ENCODE data around the gene PDZK1IP1. TPM values are rescaled to one million over a fixed set of nuclear protein-coding genes. Genes with fewer than 3 reads are reported as not detected.
A peak's percentile ranks its signal among the peaks of the same experiment; 100 is the strongest.
"Not testable (repeated sequence)": the region's sequence is repeated elsewhere in the genome, so short reads cannot be mapped to it uniquely, and the experiment has no call there.

PDZK1IP1 gene
- polyA plus RNA-seq, 4 donors = 39.5 to 60.3 (median 49.0) TPM

DNA sequence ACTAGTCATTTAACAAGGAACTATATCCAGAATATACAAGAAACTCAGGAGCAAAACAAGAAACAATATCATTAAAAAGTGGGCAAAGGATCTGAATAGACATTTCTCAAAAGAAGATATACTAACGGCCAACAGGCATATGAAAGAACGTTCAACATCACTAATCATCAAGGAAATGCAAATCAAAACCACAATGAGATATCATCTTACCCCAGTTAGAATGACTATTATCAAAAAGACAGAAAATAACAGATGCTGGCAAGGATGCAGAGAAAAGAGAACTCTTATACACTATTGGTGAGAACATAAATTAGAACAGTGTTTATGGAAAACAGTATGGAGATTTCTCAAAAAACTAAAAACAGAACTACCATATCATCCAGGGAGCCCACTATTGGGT is 13.7 kb upstream of the PDZK1IP1 start:
- not testable (repeated sequence) for DNase-seq (ENCODE audit: low read depth in 4 of 4, low spot score in 3 of 4)

DNA sequence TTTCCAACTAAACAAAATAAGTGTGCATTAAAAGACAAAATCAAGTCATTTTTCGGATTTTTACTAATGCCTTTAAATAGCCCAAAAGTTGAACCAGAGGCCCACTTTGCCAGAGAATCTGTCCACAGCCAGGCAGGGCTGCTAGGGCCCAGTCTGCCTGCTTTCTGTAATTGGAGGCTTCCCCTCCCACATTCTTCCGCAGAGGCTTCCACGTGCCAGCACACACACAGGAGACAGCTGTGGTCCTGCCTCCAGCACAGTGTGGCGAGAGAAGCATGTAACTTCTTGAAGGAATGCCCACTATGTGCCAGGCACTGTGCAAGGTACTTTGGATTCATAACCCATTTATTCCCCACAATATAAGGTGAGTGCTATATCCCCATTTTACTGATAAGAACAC is 11.3 kb upstream of the PDZK1IP1 start:
- DNase-seq (ENCODE audit: low read depth in 4 of 4, low spot score in 3 of 4) = no peak

DNA sequence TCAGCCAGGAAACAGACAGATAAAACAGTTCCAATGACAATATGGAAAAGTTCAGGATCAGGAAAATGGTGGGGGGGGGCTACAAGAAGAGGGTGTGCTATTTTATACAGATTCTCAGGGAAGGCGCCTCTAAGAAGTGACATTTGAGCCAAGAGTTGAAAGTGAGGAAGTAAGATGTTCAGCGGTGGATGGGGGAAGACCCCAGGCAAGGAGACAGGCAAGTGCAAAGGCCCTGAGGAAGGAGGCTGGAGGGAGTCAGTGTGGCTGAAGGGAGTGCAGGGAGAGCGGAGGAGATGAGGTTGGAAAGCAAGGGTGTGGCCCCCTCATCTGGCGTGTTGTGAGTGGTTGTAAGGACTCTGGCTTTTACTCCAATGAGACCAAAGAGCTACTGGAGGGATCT is 8.4 kb upstream of the PDZK1IP1 start:
- no peak for DNase-seq (ENCODE audit: low read depth in 4 of 4, low spot score in 3 of 4)

DNA sequence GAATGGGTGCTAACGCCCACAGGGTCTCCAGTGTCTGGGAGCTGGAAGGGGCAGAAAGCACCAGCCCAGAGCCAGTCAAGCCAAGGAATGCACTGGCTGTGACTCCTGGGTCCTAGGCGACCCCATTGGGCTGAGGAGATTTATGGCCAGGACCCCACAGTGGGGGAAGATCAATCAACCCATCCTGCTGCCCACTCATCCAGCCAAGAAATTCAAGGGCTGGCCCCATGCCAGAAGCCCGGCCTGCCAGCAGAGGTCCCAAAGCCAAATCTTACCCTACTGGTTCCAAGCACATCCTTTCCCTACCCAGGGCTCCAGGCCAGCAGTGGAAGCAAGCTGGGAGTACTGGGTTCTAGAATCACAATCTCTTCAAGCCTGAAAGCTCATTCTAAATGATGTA is 6.8 kb upstream of the PDZK1IP1 start:
- DNase-seq (ENCODE audit: low read depth in 4 of 4, low spot score in 3 of 4) = no peak

DNA sequence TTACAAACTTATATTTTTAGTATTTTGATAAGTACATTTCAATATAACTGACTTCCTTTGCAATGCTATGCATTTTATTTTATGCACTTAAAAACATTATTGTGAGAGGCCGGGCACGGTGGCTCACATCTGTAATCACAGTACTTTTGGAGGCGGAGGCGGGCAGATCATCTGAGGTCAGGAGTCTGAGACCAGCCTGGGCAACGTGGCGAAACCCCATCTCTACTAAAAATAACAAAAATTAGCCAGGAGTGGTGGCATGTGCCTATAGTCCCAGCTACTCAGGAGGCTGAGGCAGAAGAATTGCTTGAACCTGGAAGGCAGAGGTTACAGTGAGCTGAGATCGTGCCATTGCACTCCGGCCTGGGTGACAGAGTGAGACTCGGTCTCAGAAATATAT is 6.1 kb upstream of the PDZK1IP1 start:
- not testable (repeated sequence) for DNase-seq (ENCODE audit: low read depth in 4 of 4, low spot score in 3 of 4)

DNA sequence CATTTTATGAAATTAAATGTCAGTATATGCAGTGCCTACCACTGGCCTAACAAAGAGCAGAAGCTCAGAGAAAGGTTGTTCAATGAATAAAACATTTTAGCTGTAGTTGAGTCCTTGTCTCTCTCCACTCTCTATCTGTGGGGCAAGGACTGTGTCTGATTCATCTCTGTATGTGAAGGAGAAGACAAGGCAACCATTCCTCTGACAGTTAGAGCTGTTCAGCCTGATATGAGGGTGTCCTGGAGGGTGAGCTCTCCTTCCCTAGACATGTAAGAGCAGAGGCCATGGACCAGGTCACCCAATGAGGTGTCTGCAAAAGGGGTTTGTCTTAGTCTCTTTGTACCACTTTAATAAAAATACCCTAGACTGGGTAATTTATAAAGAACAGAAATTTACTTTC is 4.5 kb upstream of the PDZK1IP1 start:
- DNase-seq (ENCODE audit: low read depth in 4 of 4, low spot score in 3 of 4) = no peak

DNA sequence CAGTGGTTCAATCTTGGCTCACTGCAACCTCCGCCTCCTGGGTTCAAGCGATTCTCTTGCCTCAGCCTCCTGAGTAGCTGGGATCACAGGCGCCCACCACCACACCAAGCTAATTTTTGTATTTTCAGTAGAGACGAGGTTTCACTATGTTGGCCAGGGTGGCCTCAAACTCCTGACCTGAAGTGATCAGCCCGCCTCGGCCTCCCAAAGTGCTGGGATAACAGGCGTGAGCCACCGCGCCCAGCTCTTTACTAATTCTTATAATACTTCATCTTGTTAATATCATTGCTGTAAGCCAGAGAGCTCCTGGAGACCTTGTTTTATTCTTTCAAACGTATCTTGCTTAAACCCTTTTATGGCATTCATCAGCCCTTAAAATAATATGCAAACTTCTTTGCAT is 3.7 kb upstream of the PDZK1IP1 start:
- not testable (repeated sequence) for DNase-seq (ENCODE audit: low read depth in 4 of 4, low spot score in 3 of 4)

DNA sequence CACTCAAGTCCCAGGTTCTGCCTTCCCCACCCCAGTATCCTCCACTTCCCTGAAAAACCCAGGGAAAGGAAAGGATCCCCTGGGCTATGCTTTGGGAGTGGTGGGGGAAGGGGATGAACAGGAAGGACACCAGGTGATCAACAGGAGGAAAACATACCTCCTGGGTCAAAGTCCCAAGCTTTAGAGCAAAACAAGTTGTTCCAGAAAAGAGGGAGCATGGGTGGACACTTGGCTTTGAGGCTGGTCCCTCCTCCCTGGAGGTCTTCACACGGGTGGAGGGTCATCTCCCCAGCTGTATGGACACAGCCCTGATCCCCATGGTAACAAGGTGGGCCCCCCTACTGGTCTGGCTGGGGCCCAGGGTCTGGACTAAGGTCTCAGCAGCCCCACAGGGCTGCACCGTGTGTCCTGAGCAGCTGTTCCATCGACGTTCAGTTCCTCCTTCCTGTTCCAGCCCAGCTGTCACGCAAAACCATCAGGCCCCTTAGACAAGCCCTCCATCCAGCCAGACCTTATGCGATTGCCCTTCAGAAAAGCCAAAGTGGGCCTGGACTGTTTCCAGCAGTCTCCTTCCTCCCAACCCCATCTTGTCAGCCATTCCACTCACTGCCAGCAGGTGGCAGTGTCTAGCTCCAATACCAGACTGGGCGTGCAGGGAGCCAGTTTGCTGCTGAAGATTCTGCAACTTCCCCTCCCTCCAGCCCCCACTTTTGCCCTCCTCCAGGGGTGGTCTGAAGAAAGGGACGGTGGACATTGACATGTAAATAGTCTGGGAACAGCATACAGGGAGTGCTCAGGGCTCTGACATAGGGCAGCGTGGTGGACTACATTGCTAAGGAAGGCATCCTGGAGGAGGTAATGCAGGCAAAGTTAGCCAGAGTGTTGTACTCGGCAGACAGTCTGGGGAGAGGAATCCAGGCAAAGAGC is 2.9 kb upstream of the PDZK1IP1 start:
- DNase-seq (ENCODE audit: low read depth in 4 of 4, low spot score in 3 of 4) = peak; percentile 59 to 75 (median 71)

DNA sequence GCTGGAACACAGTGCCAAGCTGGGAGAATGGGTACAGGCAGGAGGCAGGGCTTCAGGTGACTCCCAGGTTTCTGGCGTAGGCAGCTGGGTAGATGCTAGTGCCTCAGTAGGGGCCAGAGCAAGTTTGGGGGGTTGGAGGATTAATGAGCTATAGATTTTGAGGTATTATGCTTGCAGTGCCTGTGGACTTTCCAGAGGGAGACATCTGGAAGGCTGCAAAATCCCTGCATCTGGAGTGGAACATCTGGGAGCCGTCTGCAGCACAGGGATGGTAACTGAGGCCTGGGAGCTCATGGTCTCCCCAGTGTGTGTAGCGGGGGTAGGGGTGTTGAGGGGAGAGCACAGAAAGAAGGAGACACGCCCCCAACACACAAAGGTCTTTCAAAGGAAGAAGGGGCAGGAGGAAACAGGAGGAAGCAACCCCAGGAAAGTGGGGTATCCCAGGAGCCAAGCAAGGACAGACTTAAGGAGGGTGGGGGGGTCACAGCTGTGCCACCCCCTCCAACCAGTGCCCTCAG is 2.2 kb upstream of the PDZK1IP1 start:
- DNase-seq (ENCODE audit: low read depth in 4 of 4, low spot score in 3 of 4) = no peak

DNA sequence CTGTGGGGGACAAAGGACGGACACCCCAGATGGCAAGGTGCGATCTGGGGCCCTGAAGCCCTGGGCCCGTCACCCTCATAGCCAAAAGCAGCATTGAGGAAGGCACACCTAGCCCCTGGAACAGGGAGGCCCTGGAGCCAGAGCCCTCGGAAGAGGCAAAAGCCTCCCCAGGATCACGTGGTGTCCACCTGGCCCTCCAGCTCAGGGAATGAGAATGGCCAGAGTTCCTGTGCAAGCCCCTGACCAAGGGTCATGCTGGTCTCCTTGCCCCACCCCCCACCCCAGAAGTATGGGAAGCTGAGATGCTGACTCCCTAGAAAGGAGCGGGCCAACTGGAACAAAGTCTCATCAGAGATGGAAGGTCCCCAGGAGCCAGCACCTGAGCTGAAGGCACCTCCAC is 1.0 kb upstream of the PDZK1IP1 start:
- no peak for DNase-seq (ENCODE audit: low read depth in 4 of 4, low spot score in 3 of 4)

DNA sequence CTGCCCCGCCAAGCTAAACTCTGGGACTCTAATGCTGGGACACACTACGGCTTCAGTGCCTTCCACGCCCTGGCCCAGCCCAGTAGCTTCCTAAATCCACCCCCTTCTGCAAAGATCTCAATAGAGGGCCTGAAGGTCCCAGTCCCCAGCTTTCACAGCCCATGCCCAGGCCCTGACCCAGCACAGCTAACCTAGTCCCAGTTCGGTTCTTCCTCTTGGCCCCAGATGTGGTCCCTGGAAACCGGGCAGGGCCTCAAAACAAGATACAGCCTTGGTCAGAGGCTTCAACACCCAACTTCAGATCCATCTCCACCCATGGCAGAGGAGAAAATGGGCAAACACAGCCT is 646 bp upstream of the PDZK1IP1 start:
- DNase-seq (ENCODE audit: low read depth in 4 of 4, low spot score in 3 of 4) = no peak

DNA sequence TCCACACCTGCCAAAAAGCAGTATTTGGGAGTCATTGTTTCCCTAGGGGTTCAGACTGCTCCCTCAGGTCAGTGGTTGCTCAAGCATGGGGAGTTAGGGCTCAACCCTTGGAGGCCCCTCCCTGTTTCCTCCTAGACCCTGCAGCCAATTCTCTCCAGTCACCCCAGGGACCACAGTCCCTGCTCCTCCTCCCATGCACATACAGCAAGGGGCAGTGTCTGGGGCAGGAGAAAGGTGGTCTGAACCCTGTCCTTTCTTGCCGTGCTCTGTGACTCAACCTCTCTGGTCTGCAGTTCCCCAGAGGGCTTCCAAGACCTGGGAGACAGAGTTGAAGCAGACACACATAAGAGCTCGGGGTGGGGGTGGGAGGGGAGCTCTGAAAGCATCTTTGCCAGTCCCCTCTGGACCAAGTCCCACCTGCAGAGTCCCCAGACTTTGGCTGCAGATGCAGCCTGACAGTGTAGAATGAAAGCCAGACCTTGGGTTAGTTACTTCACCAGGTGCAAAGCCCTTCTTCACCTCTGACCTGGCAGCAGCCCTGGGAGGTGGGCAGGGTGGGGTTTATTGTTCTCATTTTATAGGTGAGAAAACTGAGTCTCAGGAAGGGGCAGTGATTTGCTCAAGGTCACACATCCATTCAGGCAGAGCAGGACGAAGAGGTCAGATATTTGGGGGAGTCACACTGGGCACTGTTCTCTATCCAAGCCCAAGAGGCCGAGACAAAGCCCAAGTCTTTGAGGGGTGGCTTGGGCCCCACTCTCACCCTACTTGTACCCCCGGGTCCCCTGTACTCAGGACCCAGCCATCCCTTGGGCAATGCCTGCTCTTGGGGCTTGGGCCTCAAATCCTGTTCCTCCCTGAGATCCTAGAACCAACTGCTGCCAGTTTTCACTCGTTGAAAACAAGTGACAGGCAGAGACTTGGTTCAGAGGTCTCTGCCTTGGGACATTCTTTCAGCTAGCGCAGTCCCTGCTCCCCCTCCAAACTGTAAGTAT is 748 bp downstream of the PDZK1IP1 start:
- no peak for DNase-seq (ENCODE audit: low read depth in 4 of 4, low spot score in 3 of 4)

DNA sequence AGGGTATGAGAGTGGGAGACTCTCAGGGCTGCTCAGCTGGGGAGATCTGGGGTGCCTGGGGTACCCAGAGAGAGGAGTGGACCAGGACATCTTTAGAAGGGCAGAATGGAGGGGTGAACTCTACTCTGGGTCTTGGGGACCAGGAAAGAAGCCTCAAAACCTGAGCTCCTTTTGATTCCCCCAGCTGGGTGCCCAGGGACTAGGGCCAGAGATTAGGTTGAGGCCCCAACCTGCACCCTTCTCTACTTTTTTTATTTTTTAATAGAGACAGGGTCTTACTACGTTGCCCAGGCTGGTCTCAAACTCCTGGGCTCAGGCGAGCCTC is 1.9 kb downstream of the PDZK1IP1 start:
- DNase-seq (ENCODE audit: low read depth in 4 of 4, low spot score in 3 of 4) = no peak

DNA sequence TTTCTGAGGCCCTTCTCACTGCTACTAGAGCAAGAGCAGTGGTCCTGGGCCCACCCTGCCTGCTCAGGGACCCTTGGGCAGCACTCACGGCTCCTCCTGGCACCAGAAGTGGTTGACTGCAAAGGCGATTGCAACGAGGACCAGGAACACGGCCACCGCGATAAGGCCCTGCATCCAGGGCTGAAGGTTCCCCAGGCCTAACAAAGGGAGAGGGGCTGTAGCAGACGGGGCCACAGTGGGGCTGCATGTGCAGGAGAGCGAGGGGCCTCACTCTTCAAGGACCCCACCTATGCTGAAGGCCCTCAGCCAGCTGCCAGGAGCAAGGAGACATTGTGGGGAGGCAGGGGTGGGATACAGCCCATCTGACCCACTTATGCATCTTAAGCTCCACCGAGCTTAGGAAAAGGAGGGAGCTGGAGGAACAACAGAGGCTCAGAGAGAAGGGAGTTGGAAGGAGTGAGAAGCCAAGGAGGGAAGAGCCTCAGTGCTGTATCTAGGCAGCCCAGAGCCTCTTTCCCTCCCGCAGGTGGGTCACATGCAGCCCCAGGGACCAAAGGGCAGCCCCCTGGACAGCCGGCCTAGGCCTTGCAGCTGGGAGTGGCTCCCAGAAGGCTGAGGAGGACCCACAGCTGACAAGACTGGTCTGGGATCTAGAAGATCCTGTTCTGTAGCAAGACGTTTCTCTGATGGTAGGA is 2.5 kb downstream of the PDZK1IP1 start:
- no peak for DNase-seq (ENCODE audit: low read depth in 4 of 4, low spot score in 3 of 4)

DNA sequence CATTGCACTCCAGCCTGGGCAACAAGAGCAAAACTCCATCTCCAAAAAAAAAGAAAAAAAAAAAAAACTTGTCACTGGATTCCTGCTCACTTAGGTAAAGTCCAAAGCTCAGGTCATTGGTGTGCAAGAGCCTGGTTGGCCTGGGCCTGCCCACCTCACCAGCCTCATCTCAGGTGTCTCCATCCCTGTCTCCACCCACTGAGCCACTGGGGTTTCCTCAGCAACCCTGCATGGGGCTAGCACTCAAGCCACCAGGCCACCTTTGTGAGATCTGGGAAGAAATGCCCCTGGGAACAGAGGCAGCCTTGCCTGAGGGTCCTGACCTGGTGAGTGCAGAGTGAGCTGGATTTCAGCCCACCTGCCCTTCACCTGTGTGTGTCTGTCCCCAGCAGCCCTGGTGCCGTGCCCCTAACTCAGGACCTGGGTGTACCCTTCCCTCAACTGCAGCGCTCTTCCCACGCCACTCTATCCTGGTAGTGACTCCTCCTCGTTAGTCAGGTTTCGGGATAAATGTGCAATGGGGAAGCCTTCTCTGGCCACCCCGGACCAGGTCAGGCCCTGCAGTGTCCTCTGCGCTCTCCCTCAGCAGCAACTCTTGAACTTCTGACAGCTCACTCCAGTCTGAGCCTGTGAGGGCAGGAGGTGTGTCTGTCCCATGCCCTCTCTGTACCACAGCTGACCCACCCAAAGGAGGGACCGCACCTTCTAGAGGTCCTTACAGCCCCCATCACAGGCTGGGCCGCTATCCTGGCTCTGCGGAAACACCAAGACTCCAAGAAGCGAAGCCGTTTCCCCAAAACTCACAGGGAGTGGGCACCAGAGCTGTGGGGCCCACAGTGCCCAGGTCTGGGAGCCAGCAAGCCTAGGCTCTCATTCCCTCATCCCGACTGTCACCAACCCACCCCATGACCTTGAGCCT is 3.3 kb downstream of the PDZK1IP1 start:
- DNase-seq (ENCODE audit: low read depth in 4 of 4, low spot score in 3 of 4) = no peak

DNA sequence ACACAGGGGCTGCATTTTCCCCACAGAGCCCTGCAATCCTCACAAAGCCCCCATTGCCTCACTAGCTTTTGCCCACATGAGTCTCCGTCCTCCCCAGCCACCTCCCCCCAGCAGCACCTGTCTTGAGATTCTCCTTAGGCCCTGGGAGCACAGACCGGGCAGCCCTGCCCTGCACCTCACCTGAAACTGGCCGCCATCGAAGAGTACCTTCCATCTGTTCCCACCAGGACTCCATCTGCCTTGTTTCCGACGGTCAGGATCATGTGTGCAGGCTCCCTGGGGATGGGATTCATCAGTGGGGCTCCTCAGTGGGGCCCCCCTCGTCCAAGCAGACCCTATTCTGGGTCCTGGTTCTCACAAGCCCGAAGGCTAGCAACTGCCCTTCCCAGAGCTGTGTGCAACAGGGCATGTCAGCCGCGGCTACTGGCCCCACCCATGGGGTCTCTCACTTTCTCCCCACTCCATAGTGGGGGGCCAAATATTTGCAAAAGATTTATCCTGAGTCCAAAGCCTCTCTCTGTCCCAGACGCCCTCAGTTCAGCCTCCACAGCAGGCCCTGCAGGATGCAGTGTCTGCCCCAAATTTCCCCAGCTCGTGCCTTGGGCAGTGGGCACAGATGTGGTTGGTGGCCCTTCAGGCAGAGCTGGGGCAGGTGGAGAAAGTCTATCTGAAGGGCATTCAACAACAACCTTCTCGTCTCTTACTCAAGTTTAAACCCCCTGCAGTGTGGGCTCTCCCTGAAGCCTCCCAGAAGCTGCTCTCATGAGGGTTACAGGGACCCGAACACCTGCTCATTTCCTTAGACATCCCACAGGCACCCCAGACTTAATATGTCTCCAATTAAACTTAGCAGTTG is 4.8 kb downstream of the PDZK1IP1 start:
- DNase-seq (ENCODE audit: low read depth in 4 of 4, low spot score in 3 of 4) = no peak

DNA sequence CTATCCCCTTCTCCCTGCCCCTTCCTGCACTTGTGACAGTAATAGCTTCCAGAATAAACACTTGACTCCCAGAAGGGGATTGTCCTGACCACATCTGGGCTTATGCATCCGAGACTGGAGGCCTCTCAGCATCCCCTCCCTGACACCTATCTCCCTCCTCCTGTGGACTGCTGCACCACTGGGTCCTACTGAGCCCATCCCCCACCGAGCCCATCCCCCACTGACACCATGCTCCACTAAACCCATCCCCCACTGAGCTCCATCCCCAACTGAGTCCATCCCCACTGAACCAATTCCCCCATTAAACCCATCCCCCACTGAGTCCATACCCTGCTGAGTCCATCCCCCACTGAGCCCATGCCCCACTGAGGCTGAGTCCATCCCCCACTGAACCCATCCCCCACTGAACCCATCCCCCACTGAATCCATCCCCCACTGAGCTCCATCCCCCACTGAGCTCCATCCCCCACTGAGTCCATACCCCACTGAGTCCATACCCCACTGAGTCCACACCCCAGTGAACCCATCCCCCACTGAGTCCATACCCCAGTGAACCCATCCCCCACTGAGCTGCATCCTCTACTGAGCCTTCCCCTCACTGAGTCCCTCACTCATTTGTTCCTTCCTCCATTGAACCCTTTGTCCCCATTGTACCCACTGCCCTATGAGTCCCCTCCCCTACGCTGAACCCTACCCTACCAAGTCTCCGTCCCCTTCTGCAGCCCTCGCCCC is 5.6 kb downstream of the PDZK1IP1 start:
- DNase-seq (ENCODE audit: low read depth in 4 of 4, low spot score in 3 of 4) = no peak

Data from right renal pelvis (tissue), 4 donors.